GM19455 (cell line): ENCODE data around the gene SAP130.
"Not testable (repeated sequence)": the region's sequence is repeated elsewhere in the genome, so short reads cannot be mapped to it uniquely, and the experiment has no call there.

ENCODE experiments used
- ATAC-seq: cut with Tn5 transposase; IDR thresholded peaks from one replicate; pipeline ENCODE4 v1.9.1; 2021; ENCODE audit not compliant: unreplicated experiment

SAP130 gene

GRCh38 chr2:127953849-127954248, 74.0 kb downstream of the SAP130 start:
- no peak for ATAC-seq

GRCh38 chr2:127953128-127953718, 74.6 kb downstream of the SAP130 start:
- ATAC-seq = no peak

- no peak for ATAC-seq
Measured at GRCh38 chr2:127951026-127951425, 76.8 kb downstream of the SAP130 start.

DNA sequence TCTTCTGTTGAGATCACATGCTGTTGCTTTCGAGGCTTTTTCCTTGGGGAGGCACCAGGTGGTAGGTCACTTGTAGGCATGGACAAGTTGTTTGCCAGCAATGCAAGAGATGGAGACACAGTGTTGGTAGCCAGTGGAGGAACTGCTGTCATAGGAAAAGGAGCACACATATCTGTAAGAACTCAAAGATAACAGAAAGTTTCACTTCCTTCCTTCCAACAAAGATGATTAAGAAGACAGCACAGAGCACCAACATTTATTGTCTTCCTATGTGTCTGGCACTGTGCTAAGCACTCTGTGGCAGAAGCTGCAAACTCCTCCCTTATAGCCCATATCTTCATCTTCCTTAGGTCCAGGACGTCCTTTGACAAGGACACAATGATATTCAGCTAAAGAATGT, 77.6 kb downstream of the SAP130 start:
- ATAC-seq = no peak

GRCh38 chr2:127945281-127945680, 82.6 kb downstream of the SAP130 start:
- no peak for ATAC-seq

- no peak for ATAC-seq
Measured at GRCh38 chr2:127943186-127943585, 84.7 kb downstream of the SAP130 start.

DNA sequence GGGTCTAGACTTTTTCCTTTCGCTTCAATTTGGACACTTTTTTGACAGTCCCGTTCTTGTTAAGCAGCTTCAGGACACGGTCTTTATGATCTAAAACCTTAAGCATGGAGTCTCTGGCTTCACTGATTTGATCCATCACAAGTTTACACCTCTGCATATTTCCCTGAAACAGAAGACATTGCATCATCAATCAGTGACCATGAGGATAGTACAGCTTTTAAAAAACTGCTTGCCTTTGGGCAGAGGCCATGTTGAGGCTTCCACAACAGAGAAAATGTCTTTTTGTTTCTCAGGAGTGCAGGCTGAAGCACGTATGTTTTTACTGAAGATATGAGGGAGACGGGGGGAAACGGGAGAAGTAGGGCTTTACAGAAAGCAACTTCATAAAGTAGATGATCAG, 85.9 kb downstream of the SAP130 start:
- ATAC-seq = no peak

- no peak for ATAC-seq
Measured at GRCh38 chr2:127941461-127941860, 86.4 kb downstream of the SAP130 start.

GRCh38 chr2:127940641-127941040, 87.2 kb downstream of the SAP130 start:
- no peak for ATAC-seq

GRCh38 chr2:127935337-127935736, 92.5 kb downstream of the SAP130 start:
- no peak for ATAC-seq

DNA sequence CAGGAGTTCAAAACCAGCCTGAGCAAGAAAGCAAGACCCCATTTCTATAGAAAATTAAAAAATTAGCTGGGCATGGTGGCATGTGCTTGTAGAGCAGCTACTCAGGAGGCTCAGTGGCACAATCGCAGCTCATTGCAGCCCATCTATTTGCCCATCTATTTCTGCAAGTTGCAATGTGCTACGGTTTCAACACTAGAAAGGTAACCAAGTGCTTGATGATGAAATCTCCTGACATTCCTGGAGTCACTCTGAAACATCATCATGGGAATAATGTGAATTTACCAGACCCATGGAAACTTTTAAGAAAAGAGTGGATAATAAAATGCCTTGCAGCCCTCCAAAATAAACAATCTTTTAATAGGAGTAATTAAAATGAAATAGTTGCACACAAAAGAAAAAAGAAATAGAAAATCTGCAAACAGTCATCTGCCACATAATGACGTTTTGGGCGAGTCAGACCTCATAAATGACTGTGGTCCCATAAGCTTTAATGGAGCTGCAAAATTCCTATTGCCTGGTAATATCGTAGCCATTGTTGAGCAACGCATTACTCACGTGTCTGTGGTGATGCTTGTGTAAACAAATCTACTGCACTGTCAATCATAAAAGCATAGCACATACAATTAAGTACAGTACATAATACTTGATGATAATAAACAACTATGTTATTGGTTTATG, 95.5 kb downstream of the SAP130 start:
- ATAC-seq = no peak

- no peak for ATAC-seq
Measured at GRCh38 chr2:127929449-127929848, 98.4 kb downstream of the SAP130 start.

DNA sequence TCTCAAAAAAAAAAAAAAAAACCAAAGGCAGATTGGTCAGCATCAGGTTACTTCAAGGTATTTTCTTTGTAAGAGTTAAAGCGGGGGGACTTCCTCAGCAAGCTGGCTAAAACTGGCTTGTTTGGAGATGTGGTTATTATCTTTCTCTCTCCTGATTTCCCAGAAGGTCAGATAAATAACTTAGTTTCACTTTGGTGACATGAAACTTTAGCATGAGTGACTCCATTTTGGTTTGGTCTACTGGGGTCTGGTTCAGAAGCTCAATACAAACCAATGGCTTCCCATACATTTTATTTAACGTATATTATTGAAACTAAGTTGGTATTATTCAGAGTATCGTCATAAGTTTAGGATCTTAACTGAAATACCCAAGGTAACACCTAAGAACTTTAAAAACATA, 100.5 kb downstream of the SAP130 start:
- ATAC-seq = no peak

DNA sequence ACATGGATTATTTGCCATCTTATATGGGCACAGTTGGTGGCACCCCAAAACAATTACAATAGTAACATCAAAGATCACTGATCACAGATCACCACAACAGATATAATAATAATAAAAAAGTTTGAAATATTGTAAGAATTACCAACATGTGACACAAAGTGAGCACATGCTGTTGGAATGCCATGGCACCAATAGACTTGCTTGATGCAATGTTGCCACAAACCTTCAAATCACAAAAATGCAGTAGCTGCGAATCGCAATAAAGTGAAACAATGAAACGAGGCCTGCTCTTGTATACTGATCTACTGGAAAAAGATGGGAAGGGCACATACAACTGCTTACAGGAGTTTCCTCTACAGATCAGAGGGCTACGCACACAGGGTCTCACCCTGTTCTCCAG, 109.9 kb downstream of the SAP130 start:
- ATAC-seq = no peak

GRCh38 chr2:127913808-127914457, 113.9 kb downstream of the SAP130 start:
- ATAC-seq = no peak

DNA sequence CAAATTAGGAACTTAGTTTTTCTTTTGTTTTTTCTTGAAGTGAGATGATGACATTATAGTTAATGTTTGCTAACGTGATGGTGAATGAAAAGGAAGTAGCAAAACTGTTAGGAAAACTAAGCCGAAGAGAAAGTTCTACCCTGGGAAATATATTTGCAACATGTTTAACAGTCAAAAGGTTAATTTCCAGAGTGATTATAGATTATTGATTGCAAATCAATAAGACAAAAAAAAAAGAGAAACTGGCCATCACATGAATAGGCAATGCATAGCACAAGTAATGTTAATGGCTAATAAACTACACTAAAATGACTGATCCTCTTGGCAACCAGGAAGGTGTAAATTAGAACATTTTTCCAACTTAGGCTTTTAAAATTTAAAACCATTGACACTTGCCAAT, 116.1 kb downstream of the SAP130 start:
- ATAC-seq = no peak

DNA sequence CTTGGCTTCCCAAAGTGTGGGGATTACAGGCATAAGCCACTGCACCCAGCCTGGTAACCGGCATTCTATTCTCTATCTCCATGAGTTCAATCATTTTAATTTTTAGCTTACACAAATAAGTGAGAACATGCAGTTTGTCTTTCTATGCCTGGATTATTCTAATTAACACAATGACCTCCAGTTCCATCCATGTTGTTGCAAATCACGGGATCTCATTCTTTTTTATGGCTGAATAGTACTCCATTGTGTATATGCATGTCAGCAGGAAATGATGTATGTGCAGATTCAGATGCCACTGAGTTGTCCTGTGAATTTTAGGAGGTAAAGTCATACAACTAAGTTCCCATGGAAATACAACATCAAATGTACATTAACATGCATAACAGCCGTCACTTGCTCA, 117.4 kb downstream of the SAP130 start:
- no peak for ATAC-seq

- no peak for ATAC-seq
Measured at GRCh38 chr2:127909019-127909418, 118.8 kb downstream of the SAP130 start.

- not testable (repeated sequence) for ATAC-seq
Measured at GRCh38 chr2:127907733-127908400, 120.0 kb downstream of the SAP130 start.

GRCh38 chr2:127906206-127906926, 121.5 kb downstream of the SAP130 start:
- ATAC-seq = no peak

- no peak for ATAC-seq
Measured at GRCh38 chr2:127901339-127902056, 126.4 kb downstream of the SAP130 start.
